Stimulated activated naive CD4-positive, alpha-beta T cell treated with Interleukin-2 at 50 U/mL for 16 hours (primary cell): ENCODE data around the gene PEX11B.
A peak's percentile ranks its signal among the peaks of the same experiment; 100 is the strongest.
"Not testable (repeated sequence)": the region's sequence is repeated elsewhere in the genome, so short reads cannot be mapped to it uniquely, and the experiment has no call there.

ENCODE experiments used
- DNase-seq: peaks from one replicate; lab custom pipeline; 2025; lab: John Stamatoyannopoulos, UW

PEX11B gene

DNA sequence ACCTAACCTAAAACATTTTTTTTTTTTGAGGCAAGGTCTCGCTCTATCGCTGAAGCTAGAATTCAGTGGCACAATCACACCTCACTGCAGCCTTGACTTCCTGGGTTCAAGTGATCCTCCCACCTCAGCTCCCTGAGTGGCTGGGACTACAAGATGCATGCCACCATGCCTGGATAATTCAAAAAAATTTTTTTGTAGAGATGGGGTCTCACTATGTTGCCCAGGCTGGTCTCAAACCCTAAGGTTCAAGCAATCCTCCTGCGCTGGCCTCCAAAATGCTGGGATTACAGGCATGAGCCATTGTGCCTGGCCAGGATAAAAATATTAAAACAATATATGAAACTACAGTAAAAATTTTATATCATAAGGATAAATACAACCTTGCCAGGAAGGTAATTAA is 34.4 kb upstream of the PEX11B start:
- DNase-seq, result no peak

- DNase-seq, result no peak
Observed at GRCh38 chr1:145951526-145951925, 33.0 kb upstream of the PEX11B start.

DNA sequence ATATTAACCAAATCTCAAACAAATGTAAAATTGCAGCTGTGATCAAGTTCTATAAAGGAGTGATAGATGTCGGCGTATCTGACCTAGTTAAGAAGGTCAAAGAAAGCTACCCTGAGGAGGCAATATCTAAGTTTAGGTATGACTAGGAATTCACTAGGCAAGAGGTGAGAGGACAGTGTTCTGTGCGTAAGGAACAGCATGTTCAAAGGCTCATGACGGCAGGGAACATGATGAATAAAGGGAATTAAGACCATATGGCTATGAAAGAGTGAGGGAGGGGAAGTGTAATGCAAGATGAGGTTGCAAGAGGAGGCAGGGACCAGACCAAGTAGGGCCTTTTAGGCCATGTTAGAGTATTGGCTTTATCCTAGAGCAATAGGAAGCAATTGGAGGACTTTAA is 30.7 kb upstream of the PEX11B start:
- DNase-seq, result no peak

GRCh38 chr1:145947551-145947950 is 29.0 kb upstream of the PEX11B start:
- DNase-seq, result no peak

- no peak for DNase-seq
Observed at GRCh38 chr1:145946477-145946986, 28.0 kb upstream of the PEX11B start.

GRCh38 chr1:145944532-145944931 is 26.0 kb upstream of the PEX11B start:
- no peak for DNase-seq

- no peak for DNase-seq
Observed at GRCh38 chr1:145942871-145943270, 24.4 kb upstream of the PEX11B start.

DNA sequence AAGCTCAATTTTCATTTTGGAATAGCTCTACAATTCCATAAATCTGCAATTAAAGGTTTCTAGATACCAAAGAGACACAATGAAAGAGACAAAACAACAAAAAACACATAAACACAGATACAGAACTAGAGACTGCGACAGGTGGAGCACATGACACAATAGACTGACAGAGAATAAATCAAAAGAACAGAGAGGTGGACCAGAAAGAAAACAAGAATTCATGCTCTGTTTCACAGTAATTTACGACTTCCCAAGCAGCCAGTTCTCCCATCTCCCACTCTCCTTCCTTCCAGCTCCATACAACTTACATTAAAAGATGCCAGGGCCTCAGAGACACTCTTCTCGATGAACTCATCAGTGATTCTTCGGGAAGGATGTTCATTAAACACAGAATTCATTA is 23.9 kb upstream of the PEX11B start:
- no peak for DNase-seq

DNA sequence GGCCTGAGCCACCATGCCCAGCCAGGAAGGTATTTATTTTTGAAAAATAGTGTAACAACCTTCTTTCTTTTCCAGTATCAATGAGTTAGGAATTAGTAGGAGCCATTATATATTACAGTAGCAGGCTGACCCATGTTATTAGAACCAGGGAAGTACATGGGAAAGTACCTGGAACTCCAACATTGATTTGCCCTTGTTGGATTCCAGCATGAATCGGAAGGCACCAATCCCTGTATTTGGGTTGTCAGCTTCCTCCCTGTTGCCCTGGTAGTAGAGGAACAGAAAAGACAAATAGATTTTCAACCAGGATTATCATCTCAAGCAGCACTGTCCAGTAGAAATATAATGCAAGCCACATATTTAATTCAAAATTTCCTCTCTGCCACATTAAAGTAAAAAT is 18.9 kb upstream of the PEX11B start:
- no peak for DNase-seq

GRCh38 chr1:145936247-145936646 is 17.7 kb upstream of the PEX11B start:
- no peak for DNase-seq

DNA sequence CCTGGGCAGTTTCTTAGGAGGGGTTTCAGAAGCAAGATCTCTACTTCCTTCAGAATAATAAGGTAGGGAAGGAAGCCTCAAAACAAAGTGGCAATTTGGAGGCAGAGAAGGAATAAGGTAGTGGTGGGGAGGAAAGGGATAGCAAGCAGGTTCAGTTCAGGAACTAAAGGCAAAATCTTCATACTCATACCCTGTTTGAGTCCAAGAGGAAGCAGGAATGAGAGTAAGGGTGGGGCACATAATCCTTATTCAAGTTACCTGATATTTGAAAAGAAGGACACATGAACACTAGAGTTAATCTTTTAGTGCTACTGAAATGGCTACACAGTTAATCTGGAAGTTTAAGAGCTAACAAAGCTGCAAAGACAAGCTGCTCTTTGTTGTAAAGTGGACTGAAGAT is 17.2 kb upstream of the PEX11B start:
- no peak for DNase-seq

- not testable (repeated sequence) for DNase-seq
Observed at GRCh38 chr1:145932522-145933009, 14.0 kb upstream of the PEX11B start.

DNA sequence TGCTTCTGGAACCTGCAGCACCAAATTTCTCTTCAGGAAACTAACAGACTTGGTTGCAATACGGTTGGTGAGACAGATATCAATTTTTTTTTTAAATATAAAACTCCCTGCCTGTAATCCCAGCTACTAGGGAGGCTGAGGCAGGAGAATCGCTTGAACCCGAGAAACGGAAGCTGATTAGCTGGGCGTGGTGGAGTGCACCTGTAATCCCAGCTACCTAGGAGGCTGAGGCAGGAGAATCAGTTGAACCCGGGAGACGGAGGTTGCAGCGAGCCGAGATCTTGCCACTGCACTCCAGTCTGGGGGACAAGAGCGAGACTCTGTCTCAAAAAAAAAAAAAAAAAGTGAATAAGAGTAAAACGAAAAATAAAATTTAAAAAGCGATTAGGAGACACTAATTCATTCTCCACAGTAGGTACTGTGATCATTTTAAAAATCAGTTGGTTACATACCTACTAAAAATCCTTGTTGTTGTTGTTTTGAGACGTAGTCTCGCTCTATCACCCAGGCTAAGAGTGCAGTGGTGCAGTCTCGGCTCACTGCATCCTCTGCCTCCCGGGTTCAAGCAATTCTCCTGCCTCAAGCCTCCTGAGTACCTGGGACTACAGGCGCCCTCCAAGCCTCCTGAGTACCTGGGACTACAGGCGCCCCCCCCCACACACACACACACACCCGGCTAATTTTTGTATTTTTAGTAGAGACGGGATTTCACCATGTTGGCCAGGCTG is 9.6 kb upstream of the PEX11B start:
- DNase-seq, result no peak

DNA sequence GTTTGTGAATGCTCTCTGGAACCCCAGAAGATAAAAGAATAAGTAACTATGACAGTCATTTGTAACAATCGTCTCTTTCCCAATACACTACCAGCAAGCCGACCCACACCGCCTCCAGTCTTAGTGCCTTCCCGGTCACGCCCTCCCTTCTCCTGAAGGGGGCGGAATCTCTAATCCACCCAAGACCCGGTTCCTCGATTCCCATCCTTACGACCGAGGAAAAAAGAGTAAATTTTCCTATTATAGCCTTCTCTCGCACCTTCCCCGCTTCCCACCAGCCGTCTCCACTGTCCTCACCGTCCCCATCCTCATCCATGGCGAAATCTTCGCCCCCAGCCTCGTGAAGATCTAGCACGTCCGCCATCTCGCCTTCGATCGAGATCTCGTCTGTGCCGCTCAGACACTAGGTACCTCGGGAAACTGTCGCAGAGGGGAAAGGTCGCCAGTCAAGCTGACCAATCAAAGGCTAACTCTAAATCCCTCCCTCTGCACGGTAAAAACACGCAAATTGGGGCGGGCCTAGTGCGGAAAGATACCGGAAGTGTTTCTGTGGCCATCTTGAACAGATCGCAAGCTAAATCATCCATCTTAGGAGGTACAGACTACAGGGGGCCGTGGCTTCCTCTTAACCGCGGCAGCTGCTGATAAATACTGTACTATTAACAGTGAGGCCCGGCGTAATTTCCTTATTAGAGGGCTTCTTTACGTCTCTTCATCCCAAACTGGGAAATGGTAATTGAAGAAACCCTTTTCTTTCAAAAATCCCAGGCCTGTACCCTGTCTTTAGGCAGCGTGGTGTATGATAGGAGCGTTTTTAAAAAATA is 8.8 kb upstream of the PEX11B start, which contains the start of gene RBM8A:
Gene RBM8A, minus strand, starts transcription at position 422 of the 824 bp plus-strand sequence. Its CDS starts 58 bp downstream, at position 364.
- DNase-seq, result peak; percentile 92

DNA sequence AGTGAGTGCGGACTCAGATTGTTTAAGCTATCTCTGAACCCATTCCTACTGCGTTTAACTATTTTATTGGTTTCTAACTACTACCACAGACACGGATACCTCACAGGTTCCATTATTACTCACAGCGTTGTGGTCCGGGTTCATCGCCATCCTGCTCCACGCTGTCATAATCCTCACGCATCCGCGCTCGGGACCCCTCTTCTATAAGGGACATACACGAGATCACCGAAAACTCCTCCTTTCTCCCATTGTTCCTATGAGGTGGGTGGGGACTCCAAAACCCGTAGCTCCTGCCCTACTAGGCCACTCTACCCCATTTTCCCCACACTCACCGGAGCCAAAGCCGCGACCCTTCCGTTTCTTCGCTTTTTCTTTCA is 8.2 kb upstream of the PEX11B start:
- peak; percentile 56 for DNase-seq

- DNase-seq, result no peak
Observed at GRCh38 chr1:145922266-145922665, 3.7 kb upstream of the PEX11B start.

GRCh38 chr1:145920297-145920696 is 1.8 kb upstream of the PEX11B start:
- DNase-seq, result not testable (repeated sequence)

DNA sequence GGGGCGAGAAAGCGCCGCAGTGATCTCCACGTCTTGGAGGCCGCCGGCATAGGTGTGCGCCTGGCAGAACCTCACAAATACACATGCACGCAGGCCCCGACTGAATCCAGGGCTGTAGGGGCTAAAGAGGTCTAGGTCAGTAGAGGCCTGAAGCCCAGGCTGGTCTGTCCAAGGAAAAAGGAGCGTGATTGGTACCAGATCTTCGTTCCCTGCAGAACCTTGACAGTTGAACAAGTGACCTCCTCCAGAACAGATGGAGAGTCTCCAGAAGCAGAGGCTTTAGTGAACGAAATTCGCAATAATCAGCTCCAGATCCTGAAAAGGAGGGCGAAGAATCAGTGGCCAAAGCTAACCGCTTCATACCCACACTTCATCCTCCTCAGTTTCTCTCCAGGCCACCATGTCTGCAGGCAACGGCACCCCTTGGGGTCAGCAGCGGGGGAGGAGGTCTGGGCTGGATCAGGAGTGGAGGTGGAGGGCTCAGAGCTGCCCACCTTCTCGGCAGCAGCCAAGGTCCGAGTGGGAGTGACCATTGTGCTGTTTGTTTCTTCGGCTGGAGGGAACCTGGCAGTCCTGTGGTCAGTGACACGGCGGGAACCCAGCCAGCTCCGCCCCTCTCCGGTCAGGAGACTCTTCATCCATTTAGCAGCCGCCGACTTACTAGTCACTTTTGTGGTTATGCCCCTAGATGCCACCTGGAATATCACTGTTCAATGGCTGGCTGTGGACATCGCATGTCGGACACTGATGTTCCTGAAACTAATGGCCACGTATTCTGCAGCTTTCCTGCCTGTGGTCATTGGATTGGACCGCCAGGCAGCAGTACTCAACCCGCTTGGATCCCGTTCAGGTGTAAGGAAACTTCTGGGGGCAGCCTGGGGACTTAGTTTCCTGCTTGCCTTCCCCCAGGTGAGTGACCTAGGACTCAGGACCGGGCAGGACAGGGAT is 749 bp upstream of the PEX11B start:
- no peak for DNase-seq

DNA sequence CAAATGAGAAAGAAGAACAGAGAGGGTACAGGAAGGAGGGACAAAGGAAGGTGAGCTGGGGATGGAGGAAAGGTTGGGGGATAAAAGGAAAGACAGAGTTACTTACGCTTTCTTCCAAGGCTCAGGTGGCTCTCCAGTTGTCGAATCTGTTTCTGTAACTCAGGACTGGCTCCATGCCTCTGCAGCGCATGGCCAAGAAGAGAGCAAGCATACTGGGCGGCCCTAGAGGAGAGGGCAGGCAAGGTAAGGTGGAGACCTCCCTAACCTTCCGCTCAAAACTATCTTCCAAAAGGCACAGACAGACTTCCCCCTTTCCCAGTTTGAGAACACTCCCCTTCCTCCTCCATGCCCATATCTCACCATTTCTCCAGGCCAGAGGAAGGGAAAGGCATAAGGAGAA is 922 bp downstream of the PEX11B start:
- no peak for DNase-seq

GRCh38 chr1:145916745-145917144 is 1.8 kb downstream of the PEX11B start:
- DNase-seq, result no peak

GRCh38 chr1:145912128-145912641 is 6.3 kb downstream of the PEX11B start:
- no peak for DNase-seq

- no peak for DNase-seq
Observed at GRCh38 chr1:145908653-145909052, 9.9 kb downstream of the PEX11B start.
